Heart right ventricle (tissue), 16 donors: ENCODE data around the gene LYL1. TPM values are rescaled to one million over a fixed set of nuclear protein-coding genes. Genes with fewer than 3 reads are reported as not detected.

Experiments used
- ATAC-seq, 8 donors: fragments of 200-7000 bp; cut with Tn5 transposase; one replicate each; pipeline ENCODE4 v1.9.1; 2020; ENCODE audit warnings: mild to moderate bottlenecking in 8 of 8, moderate library complexity in 8 of 8, moderate number of reproducible peaks in 1 of 8
- DNase-seq, 2 donors: peaks; one replicate each; pipeline ENCODE4 v3.0.0-alpha.2; 2020
- H3K27ac ChIP-seq, 10 donors: fragments of 200-600 bp; sonication (generic) in 2 of 10; one replicate each; pipeline versions ENCODE4 v1.5.0 to v1.8.0; 2020 to 2022; ENCODE audit warnings: mild to moderate bottlenecking in 3 of 10
- H3K27me3 ChIP-seq, 7 donors: fragments of 200-600 bp; one replicate each; pipeline ENCODE4 v1.8.0; 2021 to 2022; ENCODE audit warnings: mild to moderate bottlenecking in 2 of 7
- H3K36me3 ChIP-seq, 9 donors: fragments of 200-600 bp; sonication (generic) in 1 of 9; one replicate each; pipeline versions ENCODE4 v1.5.0 to v1.8.0; 2020 to 2022; ENCODE audit warnings: mild to moderate bottlenecking in 2 of 9
- H3K4me1 ChIP-seq, 9 donors: fragments of 200-600 bp; sonication (generic) in 1 of 9; one replicate each; pipeline versions ENCODE4 v1.5.0 to v1.8.0; 2020 to 2022; ENCODE audit warnings: mild to moderate bottlenecking in 4 of 9
- H3K4me3 ChIP-seq, 10 donors: fragments of 200-600 bp; sonication (generic) in 2 of 10; one replicate each; pipeline versions ENCODE4 v1.5.0 to v1.8.0; 2020 to 2022; ENCODE audit warnings: mild to moderate bottlenecking in 7 of 10, moderate library complexity in 2 of 10
- H3K9me3 ChIP-seq, 11 donors: fragments of 200-600 bp in 10 of 11; sonication (generic) in 2 of 11; one replicate each; pipeline versions ENCODE4 v1.5.0 to v1.8.0; 2013 to 2022; ENCODE audit warnings: mild to moderate bottlenecking in 2 of 11, control low read depth in 1 of 11, moderate library complexity in 1 of 11
- WGBS, 2 donors: extraction: QIAGEN DNeasy Blood & Tissue Kit; methylation state at CpG; one replicate each; pipeline ENCODE4 v1.1.7; 2013; ENCODE audit warnings: inconsistent platforms in 1 of 2; 5-methylcytosine and 5-hydroxymethylcytosine counted together
- intact Hi-C, 10 donors: fragments of 100-400 bp; cut with DNase I; formaldehyde crosslinking; loops; one replicate each; pipeline versions ENCODE4 v1.11.1 to v1.14.2; 2022
- polyA plus RNA-seq, 2 donors: library from polyadenylated mRNA; stranded (reverse); fragments of 200-250 nt; gene quantifications; one replicate each; pipeline ENCODE4 v1.2.3, GENCODE V29; 2013
- total RNA-seq, 10 donors: library from RNA; stranded (reverse); fragmentation: NEBNext Ultra II Directional in 3 of 10; extraction: Animal tissue kit (Norgen Biotek cat#: 25700) in 3 of 10; gene quantifications; one replicate each; pipeline versions ENCODE4 v1.2.1 to v1.2.4, GENCODE V29; 2021 to 2023
- TF ChIP-seq, protein P1 (sequence below), 9 donors: fragments of 200-600 bp; sonication (generic) in 2 of 9; IDR thresholded peaks; one replicate each; pipeline versions ENCODE4 v1.5.0 to v1.8.0; 2021 to 2022; ENCODE audit warnings: antibody characterized with exemption in 9 of 9, mild to moderate bottlenecking in 5 of 9, moderate library complexity in 1 of 9
- donor health status: Arrhythmogenic right ventricular cardiomyopathy.
- donor health status: ischemic (EF 13 %, LVEDD 7.1; RV severe dilation, severe dysfunction).
- donor health status: healthy with polysubstance abuse.
- donor health status: DM: no; HTN: yes; CAD: no.
- donor health status: DM: no; HTN: no; CAD: no.
- donor health status: ischemic (EF 25% LVEDD 6.9; RV normal size, moderate dysfunction).
- donor health status: ischemic (EF 25% LVEDD 5.7; RV mildly dilated, moderate dysfunction).
- donor health status: healthy.
- donor health status: DM: yes; HTN: yes; CAD: no.
- donor health status: Ischemic cardiomyopathy.
- donor health status: ischemic (EF 35%, LVEDD 5.7; RV mildly dilated, moderate dysfunction).
- donor health status: nonischemic (EF 11% LVEDD 7.7; RV severe dilation, severe dysfunction).
- donor health status: DM: yes; HTN: yes; CAD: no.
- donor health status: PGD.
- donor health status: ischemic (EF 29% LVEDD 5.4; RV normal size, mild dysfunction).
- donor health status: nonischemic (EF 23%, LVEDD 6.1; RV moderate dilation, normal function).

The LYL1 gene
- total and polyA plus RNA-seq, 12 donors, result 3.4 to 13.0 (median 7.4) TPM

GRCh38 chr19:13099073-13099999, 3.3 kb downstream of the LYL1 start:
- Histone ChIP-seq H3K36me3 (peaks cover 0 to 27% (median 0%) of the 10 kb centered on the region in 9 donors), H3K9me3 (no peaks in the 10 kb centered on the region), H3K27me3 (no peaks in the 10 kb centered on the region), H3K4me3 (peak overlapping the region; percentile 21 to 65 (median 47)), H3K27ac (peak overlapping the region; percentile 83 to 96 (median 94)), H3K4me1 (peaks cover 30 to 97% (median 91%) of the 10 kb centered on the region in 9 donors)
- TF ChIP-seq, protein P1, sequence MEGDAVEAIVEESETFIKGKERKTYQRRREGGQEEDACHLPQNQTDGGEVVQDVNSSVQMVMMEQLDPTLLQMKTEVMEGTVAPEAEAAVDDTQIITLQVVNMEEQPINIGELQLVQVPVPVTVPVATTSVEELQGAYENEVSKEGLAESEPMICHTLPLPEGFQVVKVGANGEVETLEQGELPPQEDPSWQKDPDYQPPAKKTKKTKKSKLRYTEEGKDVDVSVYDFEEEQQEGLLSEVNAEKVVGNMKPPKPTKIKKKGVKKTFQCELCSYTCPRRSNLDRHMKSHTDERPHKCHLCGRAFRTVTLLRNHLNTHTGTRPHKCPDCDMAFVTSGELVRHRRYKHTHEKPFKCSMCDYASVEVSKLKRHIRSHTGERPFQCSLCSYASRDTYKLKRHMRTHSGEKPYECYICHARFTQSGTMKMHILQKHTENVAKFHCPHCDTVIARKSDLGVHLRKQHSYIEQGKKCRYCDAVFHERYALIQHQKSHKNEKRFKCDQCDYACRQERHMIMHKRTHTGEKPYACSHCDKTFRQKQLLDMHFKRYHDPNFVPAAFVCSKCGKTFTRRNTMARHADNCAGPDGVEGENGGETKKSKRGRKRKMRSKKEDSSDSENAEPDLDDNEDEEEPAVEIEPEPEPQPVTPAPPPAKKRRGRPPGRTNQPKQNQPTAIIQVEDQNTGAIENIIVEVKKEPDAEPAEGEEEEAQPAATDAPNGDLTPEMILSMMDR (IDR thresholded peaks at IDR 0.05), result peak in 1 of 9 donors; percentile 9
- ATAC-seq (peak in 6 of 8 donors; percentile 4 to 41 (median 26)), DNase-seq (peak; percentile 81 to 82)
- intact Hi-C loops, result loop anchor here in 1 of 10 donors (2.0 kb wide), 1 partner anchor 125 kb away; no protein-coding TSS in a partner anchor
- WGBS, 2 donors, result 25 to 32% methylated on average over 77 of the region's 77 CpGs

DNA sequence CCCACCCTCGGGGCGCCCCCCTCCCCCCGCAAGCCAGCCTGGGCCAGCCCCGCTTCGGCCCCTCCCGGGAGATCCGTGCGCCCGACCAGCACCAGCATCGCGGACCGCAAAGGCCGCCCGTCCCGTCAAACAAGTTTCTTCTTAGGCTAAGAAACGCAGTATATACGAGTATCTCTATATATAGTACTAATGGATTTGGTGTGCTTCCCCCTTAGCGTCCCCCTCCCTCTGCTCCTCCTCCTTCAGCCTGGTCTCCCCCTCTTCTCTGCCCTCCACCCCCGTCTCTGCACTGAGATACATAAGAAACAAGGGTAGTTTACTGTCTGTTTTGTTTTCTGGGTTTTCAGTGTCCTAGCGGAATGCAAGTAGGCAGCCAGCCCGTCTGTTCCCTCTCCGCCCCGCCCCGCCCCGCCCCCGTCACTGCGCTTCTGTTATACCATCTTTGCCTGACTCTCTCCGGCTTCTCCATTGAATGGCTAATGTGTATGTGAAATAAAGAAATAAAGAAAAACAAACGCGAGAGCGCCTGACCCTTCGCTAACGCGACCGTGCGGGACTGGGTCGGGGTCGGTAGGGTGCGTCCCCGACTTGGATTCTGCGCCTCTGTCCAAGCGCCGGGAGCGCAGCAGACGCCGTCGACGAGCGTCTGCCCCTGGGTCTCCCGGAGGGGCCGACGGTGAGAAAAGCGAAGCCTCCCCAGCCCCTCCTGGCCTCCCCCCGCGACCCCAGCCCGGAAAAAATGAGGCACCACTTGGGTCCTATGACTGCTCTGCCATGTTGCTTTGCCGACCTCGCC, 4.2 kb downstream of the LYL1 start:
- TF ChIP-seq, protein P1 (IDR thresholded peaks at IDR 0.05), result no peak
- DNase-seq (peak in 1 of 2 donors; percentile 36), ATAC-seq (peak in 4 of 8 donors; percentile 0 to 5 (median 2))
- 8 to 15% methylated on average over 53 to 58 of the region's 58 CpGs for WGBS, 2 donors
- Histone ChIP-seq H3K4me1 (peaks cover 35 to 97% (median 93%) of the 10 kb centered on the region in 9 donors), H3K27me3 (no peaks in the 10 kb centered on the region), H3K27ac (peak overlapping the region; percentile 83 to 96 (median 94)), H3K36me3 (peaks cover 0 to 27% (median 0%) of the 10 kb centered on the region in 9 donors), H3K4me3 (peak overlapping the region; percentile 21 to 65 (median 47)), H3K9me3 (no peaks in the 10 kb centered on the region)
- intact Hi-C loops, result loop anchor here in 1 of 10 donors (2.0 kb wide), 1 partner anchor 124 kb away; no protein-coding TSS in a partner anchor

DNA sequence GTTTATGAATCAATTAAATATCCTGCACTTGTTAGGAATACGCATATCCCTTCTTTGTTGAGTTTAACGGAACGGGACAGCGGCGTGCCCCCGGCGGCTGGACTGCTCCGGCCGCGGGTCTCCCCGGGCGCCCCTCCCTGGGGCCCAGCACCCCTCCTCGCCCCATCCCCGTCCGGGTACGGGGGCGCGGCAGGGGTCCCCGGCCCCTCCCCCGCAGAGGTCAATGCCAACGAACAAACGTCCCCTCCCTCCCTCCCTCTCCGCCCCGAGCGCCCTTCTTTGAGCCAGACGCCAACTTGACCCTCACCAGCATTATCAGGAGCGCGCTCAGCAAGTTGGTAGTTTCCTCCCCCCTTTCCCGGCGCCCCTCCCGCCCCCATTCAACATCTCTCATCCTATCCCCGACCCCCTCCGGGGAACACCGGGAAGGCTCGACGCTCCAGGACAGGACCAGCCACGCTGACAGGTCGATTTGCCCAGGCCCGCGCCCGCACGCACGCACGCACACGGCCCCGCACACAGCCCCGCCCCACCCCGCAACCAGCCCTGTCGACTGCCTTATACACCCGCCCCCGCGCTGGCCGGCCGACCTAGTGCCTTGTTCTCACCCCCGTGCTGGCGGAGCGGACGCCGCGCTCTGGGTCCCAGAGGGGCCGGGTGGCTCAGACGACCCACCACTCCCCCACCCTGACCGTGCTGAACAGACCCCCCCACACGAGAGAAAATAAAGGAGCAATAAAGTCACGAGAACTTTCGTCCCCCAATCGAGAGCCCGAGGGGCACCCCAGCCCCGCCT, 5.0 kb downstream of the LYL1 start:
- peak in 3 of 8 donors; percentile 1 to 6 (median 2) for ATAC-seq
- TF ChIP-seq, protein P1 (IDR thresholded peaks at IDR 0.05), result no peak
- intact Hi-C loops, result loop anchor here in 1 of 10 donors (2.0 kb wide), 1 partner anchor 123 kb away; no protein-coding TSS in a partner anchor
- H3K27ac ChIP-seq, result peak overlapping the region; percentile 52 to 96 (median 93)
- peak overlapping the region; percentile 21 to 65 (median 47) for H3K4me3 ChIP-seq
- 6 to 7% methylated on average over 62 to 68 of the region's 69 CpGs for WGBS, 2 donors
- H3K9me3 ChIP-seq, result no peaks in the 10 kb centered on the region
- H3K4me1 ChIP-seq, result peaks cover 27 to 97% (median 91%) of the 10 kb centered on the region in 9 donors
- DNase-seq, result peak in 1 of 2 donors; percentile 66
- H3K27me3 ChIP-seq, result no peaks in the 10 kb centered on the region
- peaks cover 0 to 27% (median 0%) of the 10 kb centered on the region in 9 donors for H3K36me3 ChIP-seq
